Measurements from ENCODE around the gene HPRT1. TPM values are rescaled to one million over a fixed set of nuclear protein-coding genes. Genes with fewer than 3 reads are reported as not detected.

HPRT1 gene
- total RNA-seq, 2 donors from 2014 or later: 14.9 to 77.4 TPM

- no peak for DNase-seq (ENCODE audit: low spot score)
- intact Hi-C loops (cut with DNase I): no loop called here
- Histone ChIP-seq H3K9me3 (no peaks in the 10 kb centered on the region), H3K27me3 (replicated peaks; ENCODE audit: insufficient read depth) (no peaks in the 10 kb centered on the region), H3K4me3 (no peak overlapping the region), H3K36me3 (no peaks in the 10 kb centered on the region), H3K4me1 (replicated peaks) (no peaks in the 10 kb centered on the region), H3K27ac (no peak overlapping the region)
- TF ChIP-seq CTCF (IDR thresholded peaks at IDR 0.05) (no peak), POLR2A (IDR thresholded peaks at IDR 0.05) (no peak), POLR2AphosphoS5 (IDR thresholded peaks at IDR 0.05) (no peak)
Measured at GRCh38 chrX:134502686-134503085, 42.7 kb downstream of the HPRT1 start.

- WGBS: 68% methylated on average over 9 of the region's 9 CpGs
- intact Hi-C loops (cut with DNase I): no loop called here
- no peaks in the 10 kb centered on the region for H3K36me3 ChIP-seq
- no peaks in the 10 kb centered on the region for H3K27me3 ChIP-seq (replicated peaks; ENCODE audit: insufficient read depth)
- no peaks in the 10 kb centered on the region for H3K4me1 ChIP-seq (replicated peaks)
- TF ChIP-seq CTCF (IDR thresholded peaks at IDR 0.05) (no peak), POLR2A (IDR thresholded peaks at IDR 0.05) (no peak), POLR2AphosphoS5 (IDR thresholded peaks at IDR 0.05) (no peak)
- DNase-seq (ENCODE audit: low spot score): no peak
- no peaks in the 10 kb centered on the region for H3K9me3 ChIP-seq
- H3K4me3 ChIP-seq: no peak overlapping the region
- H3K27ac ChIP-seq: no peak overlapping the region
Measured at GRCh38 chrX:134512566-134512965, 52.6 kb downstream of the HPRT1 start.

GRCh38 chrX:134513091-134513490 is 53.1 kb downstream of the HPRT1 start:
- no peak overlapping the region for H3K27ac ChIP-seq
- no peak for DNase-seq (ENCODE audit: low spot score)
- TF ChIP-seq CTCF (IDR thresholded peaks at IDR 0.05) (no peak), POLR2AphosphoS5 (IDR thresholded peaks at IDR 0.05) (no peak), POLR2A (IDR thresholded peaks at IDR 0.05) (no peak)
- no peak overlapping the region for H3K4me3 ChIP-seq
- H3K9me3 ChIP-seq: no peaks in the 10 kb centered on the region
- no peaks in the 10 kb centered on the region for H3K36me3 ChIP-seq
- intact Hi-C loops (cut with DNase I): no loop called here
- H3K4me1 ChIP-seq (replicated peaks): no peaks in the 10 kb centered on the region
- no peaks in the 10 kb centered on the region for H3K27me3 ChIP-seq (replicated peaks; ENCODE audit: insufficient read depth)
- 94% methylated on average over 3 of the region's 3 CpGs for WGBS

- Histone ChIP-seq H3K36me3 (no peaks in the 10 kb centered on the region), H3K4me3 (no peak overlapping the region), H3K4me1 (replicated peaks) (no peaks in the 10 kb centered on the region), H3K27ac (no peak overlapping the region), H3K27me3 (replicated peaks; ENCODE audit: insufficient read depth) (no peaks in the 10 kb centered on the region), H3K9me3 (no peaks in the 10 kb centered on the region)
- intact Hi-C loops (cut with DNase I): no loop called here
- TF ChIP-seq CTCF (IDR thresholded peaks at IDR 0.05) (no peak), POLR2A (IDR thresholded peaks at IDR 0.05) (no peak), POLR2AphosphoS5 (IDR thresholded peaks at IDR 0.05) (no peak)
- WGBS: 77% methylated on average over 3 of the region's 3 CpGs
- DNase-seq (ENCODE audit: low spot score): peak; percentile 6
Measured at GRCh38 chrX:134520860-134521390, 61.0 kb downstream of the HPRT1 start.

GRCh38 chrX:134524181-134524580 is 64.2 kb downstream of the HPRT1 start:
- no peaks in the 10 kb centered on the region for H3K36me3 ChIP-seq
- intact Hi-C loops (cut with DNase I): no loop called here
- DNase-seq (ENCODE audit: low spot score): no peak
- H3K4me1 ChIP-seq (replicated peaks): no peaks in the 10 kb centered on the region
- TF ChIP-seq POLR2A (IDR thresholded peaks at IDR 0.05) (no peak), POLR2AphosphoS5 (IDR thresholded peaks at IDR 0.05) (no peak), CTCF (IDR thresholded peaks at IDR 0.05) (no peak)
- WGBS: 89% methylated on average over 6 of the region's 6 CpGs
- no peaks in the 10 kb centered on the region for H3K9me3 ChIP-seq
- no peak overlapping the region for H3K27ac ChIP-seq
- no peak overlapping the region for H3K4me3 ChIP-seq
- H3K27me3 ChIP-seq (replicated peaks; ENCODE audit: insufficient read depth): no peaks in the 10 kb centered on the region
